ENCODE results near the gene SLC25A17.

SLC25A17 gene

GRCh38 chr22:40748388-40749355 is 70.5 kb downstream of the SLC25A17 start:
- no peak overlapping the region for H2AFZ ChIP-seq (ENCODE audit: low read depth, low read length, severe bottlenecking)
- no peak overlapping the region for H3K9ac ChIP-seq (ENCODE audit: low read length)
- H3K79me2 ChIP-seq (ENCODE audit: insufficient read depth, low read length), result no peaks in the 10 kb centered on the region
- no peaks in the 10 kb centered on the region for H3F3A ChIP-seq (ENCODE audit: insufficient read depth)
- H3K4me2 ChIP-seq (ENCODE audit: low read depth, low read length, poor library complexity, severe bottlenecking), result no peak overlapping the region
- no peaks in the 10 kb centered on the region for H4K20me1 ChIP-seq (ENCODE audit: low read depth, low read length)
- H3K36me3 ChIP-seq (ENCODE audit: low read length), result no peaks in the 10 kb centered on the region
- H3K4me3 ChIP-seq (ENCODE audit: insufficient read depth, low read length, poor library complexity, severe bottlenecking), result no peak overlapping the region
- no peaks in the 10 kb centered on the region for H3K9me2 ChIP-seq (replicated peaks; ENCODE audit: insufficient read depth, low read length)
- H3K27me3 ChIP-seq (ENCODE audit: low read length), result no peaks in the 10 kb centered on the region
- no peak overlapping the region for H3K27ac ChIP-seq (ENCODE audit: low read depth, low read length)
- H3K9me3 ChIP-seq (ENCODE audit: insufficient read depth, low read length), result peaks cover 12% of the 10 kb centered on the region; the same call in 1 of the 2 replicates
- no peak for TF ChIP-seq EZH2phosphoT487 (conservative IDR thresholded peaks at IDR 0.05; ENCODE audit: low read length)
- TF ChIP-seq CTCF (IDR thresholded peaks at IDR 0.05; ENCODE audit: insufficient read depth, low read length, poor library complexity, severe bottlenecking), result no peak

GRCh38 chr22:40747361-40747760 is 71.8 kb downstream of the SLC25A17 start:
- no peaks in the 10 kb centered on the region for H3K27me3 ChIP-seq (ENCODE audit: low read length)
- no peaks in the 10 kb centered on the region for H3F3A ChIP-seq (ENCODE audit: insufficient read depth)
- H3K9me2 ChIP-seq (replicated peaks; ENCODE audit: insufficient read depth, low read length), result no peaks in the 10 kb centered on the region
- H3K36me3 ChIP-seq (ENCODE audit: low read length), result no peaks in the 10 kb centered on the region
- no peak overlapping the region for H2AFZ ChIP-seq (ENCODE audit: low read depth, low read length, severe bottlenecking)
- no peak overlapping the region for H3K27ac ChIP-seq (ENCODE audit: low read depth, low read length)
- H3K9me3 ChIP-seq (ENCODE audit: insufficient read depth, low read length), result peaks cover 12% of the 10 kb centered on the region; the same call in 1 of the 2 replicates
- H4K20me1 ChIP-seq (ENCODE audit: low read depth, low read length), result no peaks in the 10 kb centered on the region
- no peak overlapping the region for H3K4me3 ChIP-seq (ENCODE audit: insufficient read depth, low read length, poor library complexity, severe bottlenecking)
- no peak overlapping the region for H3K4me2 ChIP-seq (ENCODE audit: low read depth, low read length, poor library complexity, severe bottlenecking)
- no peak overlapping the region for H3K9ac ChIP-seq (ENCODE audit: low read length)
- no peaks in the 10 kb centered on the region for H3K79me2 ChIP-seq (ENCODE audit: insufficient read depth, low read length)
- TF ChIP-seq CTCF (IDR thresholded peaks at IDR 0.05; ENCODE audit: insufficient read depth, low read length, poor library complexity, severe bottlenecking) (no peak), EZH2phosphoT487 (conservative IDR thresholded peaks at IDR 0.05; ENCODE audit: low read length) (no peak)

GRCh38 chr22:40746428-40747220 is 72.5 kb downstream of the SLC25A17 start:
- H3K36me3 ChIP-seq (ENCODE audit: low read length), result no peaks in the 10 kb centered on the region
- H3K4me3 ChIP-seq (ENCODE audit: insufficient read depth, low read length, poor library complexity, severe bottlenecking), result no peak overlapping the region
- no peaks in the 10 kb centered on the region for H3K27me3 ChIP-seq (ENCODE audit: low read length)
- no peaks in the 10 kb centered on the region for H3K79me2 ChIP-seq (ENCODE audit: insufficient read depth, low read length)
- no peak for TF ChIP-seq CTCF (IDR thresholded peaks at IDR 0.05; ENCODE audit: insufficient read depth, low read length, poor library complexity, severe bottlenecking)
- TF ChIP-seq EZH2phosphoT487 (conservative IDR thresholded peaks at IDR 0.05; ENCODE audit: low read length), result no peak
- H2AFZ ChIP-seq (ENCODE audit: low read depth, low read length, severe bottlenecking), result no peak overlapping the region
- peaks cover 12% of the 10 kb centered on the region; the same call in 1 of the 2 replicates for H3K9me3 ChIP-seq (ENCODE audit: insufficient read depth, low read length)
- no peak overlapping the region for H3K27ac ChIP-seq (ENCODE audit: low read depth, low read length)
- no peaks in the 10 kb centered on the region for H3F3A ChIP-seq (ENCODE audit: insufficient read depth)
- H3K4me2 ChIP-seq (ENCODE audit: low read depth, low read length, poor library complexity, severe bottlenecking), result no peak overlapping the region
- no peaks in the 10 kb centered on the region for H4K20me1 ChIP-seq (ENCODE audit: low read depth, low read length)
- H3K9me2 ChIP-seq (replicated peaks; ENCODE audit: insufficient read depth, low read length), result no peaks in the 10 kb centered on the region
- H3K9ac ChIP-seq (ENCODE audit: low read length), result no peak overlapping the region

Data from SU-DHL-6 (cell line).